DMS53 treated with DMSO at 0.1 percent for 48 hours (cell line): ENCODE data around the gene BMI1.
A peak's percentile ranks its signal among the peaks of the same experiment; 100 is the strongest.
"Not testable (repeated sequence)": the region's sequence is repeated elsewhere in the genome, so short reads cannot be mapped to it uniquely, and the experiment has no call there.

Experiments used
- DNase-seq: peaks from one replicate; lab custom pipeline; 2025; ENCODE audit not compliant: unreplicated experiment; lab: John Stamatoyannopoulos, UW

BMI1 gene

GRCh38 chr10:22320591-22321155 lies at the start of gene BMI1:
Gene BMI1 (plus strand): TSS chr10:22321099. CDS start chr10:22326450, 5,351 bp downstream.
- peak; percentile 55 for DNase-seq

DNA sequence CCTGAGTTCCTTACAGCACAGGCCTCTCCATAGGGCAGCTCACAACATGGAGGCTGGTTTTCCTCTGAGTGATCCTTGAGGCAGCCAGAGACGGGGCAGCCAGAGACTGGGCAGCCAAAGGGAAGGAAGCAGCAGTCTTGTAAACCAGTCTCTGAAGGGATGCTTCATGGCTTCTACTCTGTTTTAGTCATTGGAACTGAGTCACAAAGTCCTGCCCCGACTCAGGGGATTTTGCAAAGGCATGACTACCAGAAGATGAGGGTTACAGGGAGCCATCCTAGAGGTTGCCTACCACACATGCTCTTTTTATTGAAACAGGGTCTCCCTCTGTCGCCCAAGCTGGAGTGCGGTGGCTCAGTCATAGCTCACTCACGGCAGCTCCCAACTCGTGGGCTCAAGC lies 49.1 kb upstream of the BMI1 start:
- no peak for DNase-seq

DNA sequence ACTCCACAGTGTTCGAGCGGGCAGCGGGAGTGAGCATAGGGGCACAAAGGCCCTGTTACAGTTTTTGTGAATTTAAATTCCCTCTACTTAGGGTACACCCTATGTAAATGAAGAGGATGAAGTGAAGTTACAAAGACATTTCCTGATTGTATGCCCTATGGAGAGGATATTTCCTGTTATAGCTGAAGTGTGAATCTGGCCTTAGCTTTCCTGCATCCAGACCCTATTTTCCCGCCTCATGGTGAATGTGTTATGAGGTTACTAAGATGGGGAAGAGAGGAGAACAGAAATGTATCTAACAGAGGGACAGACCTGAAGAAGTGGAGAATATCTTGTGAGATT lies 42.5 kb upstream of the BMI1 start:
- DNase-seq: peak; percentile 49

- no peak for DNase-seq
Observed at GRCh38 chr10:22280078-22280477, 40.8 kb upstream of the BMI1 start.

GRCh38 chr10:22285130-22285529 lies 35.8 kb upstream of the BMI1 start:
- DNase-seq: no peak

- DNase-seq: no peak
Observed at GRCh38 chr10:22293747-22294404, 27.0 kb upstream of the BMI1 start.

DNA sequence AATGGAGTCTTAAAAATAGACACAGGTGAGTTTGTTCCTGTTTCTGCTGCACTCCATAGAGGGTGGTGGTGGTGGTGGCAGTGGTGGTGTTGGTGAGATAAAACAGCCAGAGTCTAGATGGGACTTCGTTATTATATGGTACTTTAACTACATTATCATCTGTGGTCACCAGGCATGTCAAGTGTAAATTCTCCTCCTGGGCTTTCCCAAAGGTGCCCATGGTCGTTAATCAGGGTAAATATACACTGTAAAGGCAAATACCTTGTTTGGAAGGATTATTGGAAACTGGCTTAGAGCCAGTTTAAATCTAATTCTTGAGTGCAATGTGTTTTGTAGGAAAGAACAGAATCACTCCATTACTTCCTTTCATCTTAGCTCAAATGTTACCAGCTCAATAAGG lies 26.2 kb upstream of the BMI1 start:
- peak; percentile 18 for DNase-seq

DNA sequence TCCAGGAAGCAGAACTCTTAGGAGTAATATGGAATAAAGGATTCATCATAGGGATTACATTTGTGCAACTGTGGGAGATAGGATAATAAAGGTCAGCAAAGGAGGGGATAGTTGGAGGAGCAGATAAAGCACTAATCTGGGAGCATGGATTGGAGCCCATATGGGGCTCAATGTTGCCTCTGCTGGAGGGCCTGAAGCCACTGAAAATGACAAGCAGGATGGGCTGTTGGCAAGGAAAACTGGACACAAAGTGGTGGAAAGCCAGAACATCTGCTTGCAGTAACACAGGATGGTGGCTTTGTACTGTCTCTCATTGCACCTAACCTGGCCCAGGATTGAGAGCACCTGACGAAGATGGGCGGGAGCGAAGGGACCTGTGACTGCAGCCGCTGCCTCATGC lies 19.7 kb upstream of the BMI1 start:
- DNase-seq: no peak

DNA sequence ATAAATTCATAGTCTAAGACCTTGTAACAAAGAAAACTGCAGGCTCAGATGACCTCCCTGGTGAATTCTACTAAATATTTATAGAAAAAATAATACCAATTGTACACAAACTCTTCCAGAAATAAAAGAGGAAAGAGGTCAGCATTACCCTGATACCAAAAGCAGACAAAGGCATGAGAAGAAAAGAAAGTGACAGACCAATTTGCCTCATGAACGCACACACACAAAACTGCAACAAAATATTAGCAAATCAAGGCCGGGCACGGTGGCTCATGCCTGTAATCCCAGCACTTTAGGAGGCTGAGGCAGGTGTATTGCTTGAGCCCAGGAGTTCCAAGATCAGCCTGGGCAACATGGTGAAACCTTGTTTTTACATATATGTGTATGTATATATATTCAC lies 17.4 kb upstream of the BMI1 start:
- no peak for DNase-seq

GRCh38 chr10:22305721-22306120 lies 15.2 kb upstream of the BMI1 start:
- no peak for DNase-seq

DNA sequence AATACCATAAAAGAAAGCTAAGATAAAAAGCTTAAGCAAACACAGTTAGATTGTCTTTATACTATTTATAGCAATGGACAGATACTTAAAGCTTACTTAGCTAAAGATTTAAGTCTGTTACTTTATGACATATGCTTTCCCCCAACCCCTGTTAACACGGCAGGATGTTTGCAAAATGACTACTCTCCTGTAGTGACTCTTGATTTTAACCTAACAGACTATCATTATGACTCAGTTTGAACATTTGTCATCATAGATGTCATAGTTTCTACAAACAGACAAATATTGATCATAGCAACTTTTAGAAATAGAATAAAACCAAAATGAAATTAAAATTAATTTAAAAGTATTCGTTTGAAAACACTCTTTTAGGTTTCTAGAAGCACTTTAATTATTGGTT lies 12.5 kb upstream of the BMI1 start:
- peak; percentile 71 for DNase-seq

DNA sequence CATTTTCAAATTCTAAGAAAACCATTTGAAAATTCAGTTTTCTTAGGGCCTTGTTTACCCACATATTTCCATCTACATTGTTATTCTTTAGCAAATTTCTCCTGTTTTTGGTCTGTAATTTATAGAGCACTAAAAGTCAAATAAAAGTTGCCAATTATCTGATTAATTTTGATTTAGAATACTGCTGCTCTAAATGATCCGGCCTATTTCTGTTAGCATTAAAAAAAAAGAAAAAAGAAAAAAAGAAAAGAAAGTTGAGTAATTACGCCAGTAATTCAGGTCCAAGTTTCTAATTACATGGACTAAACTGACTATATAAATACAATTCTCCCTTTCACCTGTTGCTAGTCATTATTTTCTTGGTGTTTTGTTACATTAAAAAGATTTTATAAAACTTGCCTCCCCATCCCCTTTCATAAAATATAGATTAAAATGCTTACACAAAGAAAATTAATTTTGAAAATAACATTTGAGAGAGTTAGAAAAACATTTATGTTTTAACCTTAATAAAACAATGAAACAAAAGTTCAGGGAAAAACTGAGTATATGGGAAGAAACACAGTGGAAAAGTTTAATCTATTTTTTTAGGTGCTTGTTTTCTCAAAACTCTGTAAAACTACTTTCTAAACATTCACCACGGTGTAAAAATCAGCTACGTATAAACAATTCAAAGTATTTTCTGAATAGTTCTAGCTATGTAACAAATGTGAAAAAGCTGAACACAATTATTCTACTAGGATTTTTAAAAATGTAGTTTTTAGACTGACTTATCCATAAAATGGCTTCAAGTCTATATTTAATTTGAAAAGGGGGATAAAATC lies 11.5 kb upstream of the BMI1 start:
- no peak for DNase-seq

DNA sequence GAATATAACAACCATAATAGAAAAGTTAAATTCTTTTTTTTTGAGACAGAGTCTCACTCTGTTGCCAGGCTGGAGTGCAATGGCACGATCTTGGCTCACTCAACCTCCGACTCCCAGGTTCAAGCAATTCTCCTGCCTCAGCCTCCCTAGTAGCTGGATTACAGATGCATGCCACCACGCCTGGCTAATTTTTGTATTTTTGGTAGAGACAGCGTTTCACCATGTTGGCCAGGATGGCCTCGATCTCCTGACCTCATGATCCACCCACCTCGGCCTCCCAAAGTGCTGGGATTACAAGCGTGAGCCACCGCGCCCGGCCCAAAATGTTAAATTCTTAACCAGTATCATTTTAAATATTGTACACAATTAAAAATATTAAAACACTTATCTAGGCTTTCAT lies 10.9 kb upstream of the BMI1 start:
- DNase-seq: not testable (repeated sequence)

- DNase-seq: no peak
Observed at GRCh38 chr10:22310928-22311327, 10.0 kb upstream of the BMI1 start.

DNA sequence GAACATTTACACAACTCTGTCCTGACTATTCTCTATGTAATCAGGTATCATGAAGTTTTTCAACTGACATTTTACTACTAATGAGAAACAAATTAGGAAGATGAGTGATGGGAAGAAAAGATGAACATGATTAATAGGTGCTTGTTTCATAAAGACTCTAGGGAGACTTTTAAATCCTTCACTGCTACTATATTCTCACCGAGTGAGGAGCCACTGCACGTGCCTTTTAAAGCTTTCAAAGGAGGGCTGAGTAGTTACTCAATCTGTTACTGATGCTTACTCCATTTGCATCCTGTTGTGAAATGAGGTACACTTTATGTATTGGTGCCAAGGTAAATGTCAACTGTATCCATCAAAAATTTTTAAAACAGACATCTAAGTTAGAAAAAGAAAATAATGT lies 6.0 kb upstream of the BMI1 start:
- no peak for DNase-seq

DNA sequence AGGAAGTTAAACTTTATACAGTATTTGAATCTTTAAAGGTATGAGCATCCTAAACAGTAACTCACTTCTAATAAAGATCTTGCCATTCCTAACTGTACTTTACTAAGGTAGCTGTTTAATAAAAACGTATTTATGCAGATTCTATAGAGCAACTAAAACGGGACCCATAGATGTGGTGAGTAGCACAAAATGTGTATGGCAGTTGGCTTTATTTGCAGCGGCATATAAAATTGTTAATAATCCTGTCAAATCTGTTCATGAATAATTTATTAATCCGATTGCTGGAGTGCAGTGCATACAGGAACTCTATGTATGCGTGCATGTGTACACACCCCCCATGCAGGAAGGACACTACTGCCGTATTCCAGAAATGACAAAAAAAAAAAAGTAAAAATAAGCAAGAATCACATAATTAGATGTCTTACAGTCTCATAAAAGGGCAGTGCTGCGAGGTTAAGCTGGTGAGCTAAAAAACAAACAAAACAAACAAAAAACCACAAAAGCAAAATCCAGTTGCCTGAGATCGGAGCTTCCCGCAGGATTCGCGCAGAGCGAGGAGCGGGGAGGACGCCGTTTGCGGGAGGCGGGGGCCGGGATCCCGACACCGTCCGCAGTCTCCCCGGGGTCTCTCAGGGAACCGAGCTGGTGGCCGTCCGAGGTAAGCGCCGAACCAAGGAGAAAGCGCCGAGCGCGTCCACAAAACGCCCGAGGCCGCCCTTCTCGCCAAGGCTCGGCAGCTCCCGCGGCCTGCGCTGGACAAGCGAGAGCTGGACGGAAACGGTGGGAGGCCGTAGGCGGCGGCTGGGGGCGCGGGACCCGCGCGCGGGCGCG lies 5.2 kb upstream of the BMI1 start:
- DNase-seq: peak; percentile 52

DNA sequence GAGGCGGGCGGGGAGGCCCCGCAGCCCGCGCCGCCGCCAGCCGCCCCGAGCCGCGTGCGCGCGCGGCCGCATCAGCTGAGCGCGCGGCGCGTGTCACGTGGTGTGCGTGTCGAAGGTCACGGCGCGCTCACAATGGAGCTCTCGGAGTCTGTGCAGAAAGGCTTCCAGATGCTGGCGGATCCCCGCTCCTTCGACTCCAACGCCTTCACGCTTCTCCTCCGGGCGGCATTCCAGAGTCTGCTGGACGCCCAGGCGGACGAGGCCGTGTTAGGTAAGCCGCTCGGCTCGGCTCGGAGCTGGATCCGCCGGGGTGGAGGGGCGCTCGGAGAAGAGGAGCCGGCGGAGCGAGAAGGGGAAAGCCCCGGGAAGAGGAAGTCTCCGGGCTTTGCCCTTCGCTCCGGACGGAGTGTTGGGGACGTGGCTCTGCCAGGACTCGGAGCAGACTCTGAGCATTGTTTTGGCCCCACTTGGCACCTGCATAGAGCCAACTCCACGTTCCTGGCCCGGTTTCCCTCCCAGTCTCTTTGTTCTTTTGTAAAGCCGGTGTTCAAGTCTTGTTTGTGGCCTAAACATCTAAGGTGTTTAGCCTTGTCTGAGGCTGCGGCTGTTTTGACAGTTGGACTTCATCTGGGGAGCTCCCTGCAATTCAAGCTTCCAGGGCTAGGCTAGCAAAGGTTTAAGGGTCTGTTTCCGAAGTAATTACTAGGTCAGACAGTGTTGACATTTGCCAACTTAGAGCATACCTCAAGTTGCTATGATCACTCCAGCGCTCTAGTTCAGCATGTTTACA lies 4.4 kb upstream of the BMI1 start, which contains the start of gene COMMD3:
Gene COMMD3, plus strand, starts transcription at position 103 of the 790 bp plus-strand sequence. Its CDS starts 30 bp downstream, at position 133.
- DNase-seq: peak; percentile 92

- DNase-seq: no peak
Observed at GRCh38 chr10:22317076-22317370, 3.9 kb upstream of the BMI1 start.

DNA sequence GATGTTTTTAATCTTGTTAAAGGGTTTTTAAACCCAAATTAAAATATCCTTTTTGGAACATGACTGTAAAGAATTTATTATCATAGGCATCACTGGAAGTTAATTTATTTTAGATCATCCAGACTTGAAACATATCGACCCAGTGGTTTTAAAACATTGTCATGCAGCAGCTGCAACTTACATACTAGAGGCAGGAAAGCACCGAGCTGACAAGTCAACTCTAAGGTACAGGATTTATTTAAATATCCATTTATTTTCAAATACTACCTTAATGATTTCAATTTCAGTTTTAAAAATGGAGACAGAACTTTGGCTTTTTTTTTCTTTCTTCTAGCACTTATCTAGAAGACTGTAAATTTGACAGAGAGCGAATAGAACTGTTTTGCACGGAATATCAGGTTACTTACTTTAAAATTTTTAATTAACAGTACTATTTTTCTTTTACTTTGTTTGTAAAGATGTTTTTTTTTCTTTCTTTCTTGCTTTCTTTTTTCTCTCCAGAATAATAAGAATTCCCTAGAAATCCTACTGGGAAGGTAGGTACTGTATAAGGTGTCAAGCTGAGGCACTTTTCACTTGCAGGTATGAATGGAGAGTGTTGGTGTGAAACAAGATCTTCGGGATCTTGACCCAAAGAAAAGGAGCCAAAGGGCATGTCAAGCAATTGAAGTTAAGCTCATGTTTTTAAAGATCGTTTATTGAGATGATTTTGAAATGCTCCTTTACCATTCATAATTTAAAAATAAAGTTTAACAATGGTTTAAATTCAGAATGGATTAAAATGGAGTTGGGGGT lies 2.9 kb upstream of the BMI1 start:
- no peak for DNase-seq

DNA sequence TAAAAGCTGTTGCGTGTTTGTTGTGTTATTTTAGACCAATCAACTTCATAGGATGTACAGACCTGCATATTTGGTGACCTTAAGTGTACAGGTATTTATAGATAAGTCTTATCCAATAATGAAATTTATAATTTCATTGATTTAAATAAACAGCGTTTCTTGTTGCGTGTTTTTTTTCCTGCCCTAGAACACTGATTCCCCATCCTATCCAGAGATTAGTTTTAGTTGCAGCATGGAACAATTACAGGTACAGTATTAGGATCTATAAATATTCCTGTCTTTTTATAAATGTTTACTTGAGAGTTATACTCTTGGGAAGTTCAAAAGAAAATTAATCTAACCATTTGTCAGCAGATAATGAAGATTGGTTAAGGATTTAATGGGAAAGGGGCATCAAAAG lies 2.1 kb upstream of the BMI1 start:
- no peak for DNase-seq
